ENCODE measurements around the gene MRPL23.
"Not testable (repeated sequence)": the region's sequence is repeated elsewhere in the genome, so short reads cannot be mapped to it uniquely, and the experiment has no call there.

The MRPL23 gene

DNA sequence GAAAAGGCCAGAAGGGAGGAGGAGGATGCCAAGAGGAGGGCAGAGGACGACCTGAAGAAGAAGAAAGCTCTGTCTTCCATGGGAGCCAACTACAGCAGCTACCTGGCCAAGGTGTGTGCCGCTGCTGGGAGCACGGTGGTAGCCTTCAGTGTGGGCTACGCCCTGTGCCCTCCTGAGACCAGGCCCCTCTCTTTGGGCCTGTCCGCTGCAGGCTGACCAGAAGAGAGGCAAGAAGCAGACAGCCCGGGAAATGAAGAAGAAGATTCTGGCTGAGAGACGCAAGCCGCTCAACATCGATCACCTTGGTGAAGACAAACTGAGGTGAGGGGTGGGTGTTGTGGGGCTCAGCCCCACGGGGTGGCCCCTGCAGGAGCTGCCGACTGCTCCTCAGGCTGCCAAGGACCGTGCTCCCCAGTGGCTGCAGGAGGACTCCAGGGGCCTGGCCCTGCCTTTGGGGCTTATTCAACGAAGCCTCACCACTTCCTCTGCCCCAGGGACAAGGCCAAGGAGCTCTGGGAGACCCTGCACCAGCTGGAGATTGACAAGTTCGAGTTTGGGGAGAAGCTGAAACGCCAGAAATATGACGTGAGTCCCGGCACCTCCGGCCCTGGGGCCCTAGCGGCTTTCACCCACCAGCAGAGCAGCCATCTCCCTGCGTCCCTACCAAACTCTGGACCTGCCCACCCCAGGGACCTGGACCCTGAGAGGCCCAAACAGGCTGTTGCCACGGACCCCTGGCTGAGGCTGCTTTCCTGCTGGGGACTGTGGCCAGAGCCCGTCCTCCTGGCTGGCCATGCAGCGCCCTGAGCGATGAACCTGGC, 12.6 kb upstream of the MRPL23 start:
- no peak for FAIRE-seq

DNA sequence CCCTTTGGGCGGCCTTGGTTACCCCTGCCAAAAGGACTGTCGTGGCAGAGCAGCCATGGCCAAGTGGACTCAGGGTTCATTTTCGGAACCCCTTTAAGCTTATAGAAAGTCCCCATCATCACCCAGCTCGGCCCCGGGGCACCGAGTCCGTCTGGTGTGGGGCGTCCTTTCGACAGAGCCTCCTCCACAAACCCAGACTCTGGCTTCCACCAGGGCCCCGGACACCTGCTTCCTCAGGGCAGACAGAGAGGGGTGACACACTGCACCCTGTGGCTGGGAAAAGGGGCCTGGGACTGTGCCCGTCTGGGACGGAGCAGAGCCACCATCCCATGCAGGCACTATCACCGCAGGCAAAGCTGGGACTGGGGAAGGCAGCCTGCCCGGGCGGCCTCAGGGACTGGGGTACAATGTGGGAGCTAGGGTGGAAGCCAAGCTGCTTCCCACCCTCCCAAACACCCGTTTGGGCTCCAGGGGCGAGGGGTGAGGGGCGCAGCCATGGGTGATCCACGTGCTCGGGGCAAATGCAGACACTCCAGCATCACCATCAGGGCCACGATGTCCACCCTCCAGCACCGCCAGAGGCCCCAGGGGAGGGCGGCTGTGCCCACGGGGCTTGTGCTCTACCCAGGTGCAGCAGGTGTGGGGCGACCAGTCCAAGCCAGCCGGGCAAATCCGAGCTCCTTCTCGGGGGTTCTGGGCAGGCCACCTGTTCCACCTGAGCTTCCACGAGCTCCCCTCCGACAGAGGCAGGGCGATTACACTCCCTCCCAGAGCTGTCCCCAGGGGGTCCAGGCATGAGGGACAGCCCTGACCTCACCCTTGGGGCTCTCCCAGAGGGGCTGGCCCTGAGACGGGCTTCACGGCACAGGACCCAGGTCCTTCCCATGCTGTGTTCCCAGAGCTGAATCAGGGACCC, 11.7 kb upstream of the MRPL23 start:
- no peak for FAIRE-seq

DNA sequence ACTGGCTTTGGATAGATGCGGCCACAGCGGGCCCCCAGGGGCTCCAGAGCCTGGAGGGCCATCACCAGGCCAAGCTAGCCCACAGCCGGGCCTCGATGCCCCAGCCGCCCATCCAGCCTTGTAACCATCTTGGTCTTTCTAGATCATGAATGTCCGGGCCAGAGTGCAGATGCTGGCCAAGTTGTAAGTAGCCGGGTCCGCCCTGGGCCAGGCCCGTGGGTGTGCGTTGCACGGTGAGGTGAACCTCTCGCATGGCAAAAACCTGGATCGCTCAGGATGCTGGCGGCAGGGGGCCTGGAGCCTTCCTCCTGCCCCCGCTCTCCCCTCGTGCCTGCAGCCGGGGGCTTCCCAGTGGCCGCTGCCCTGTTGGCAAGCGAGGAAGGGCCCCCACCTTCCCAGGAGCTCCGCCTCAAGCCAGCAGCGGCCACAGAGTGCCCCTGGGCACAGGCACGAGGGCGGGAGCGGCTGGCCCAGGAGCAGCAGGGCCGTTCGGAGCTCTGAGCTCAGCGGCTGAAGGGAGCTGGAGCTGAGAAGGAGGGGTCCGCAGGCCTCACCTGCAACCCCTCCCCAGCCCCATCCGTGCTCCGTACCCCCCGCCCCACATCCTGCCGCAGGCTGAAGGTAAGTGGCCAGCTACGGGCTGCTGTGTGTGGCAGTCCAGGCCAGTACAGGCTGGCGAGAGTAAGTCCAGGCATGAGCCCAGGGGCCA, 10.9 kb upstream of the MRPL23 start:
- no peak for FAIRE-seq

DNA sequence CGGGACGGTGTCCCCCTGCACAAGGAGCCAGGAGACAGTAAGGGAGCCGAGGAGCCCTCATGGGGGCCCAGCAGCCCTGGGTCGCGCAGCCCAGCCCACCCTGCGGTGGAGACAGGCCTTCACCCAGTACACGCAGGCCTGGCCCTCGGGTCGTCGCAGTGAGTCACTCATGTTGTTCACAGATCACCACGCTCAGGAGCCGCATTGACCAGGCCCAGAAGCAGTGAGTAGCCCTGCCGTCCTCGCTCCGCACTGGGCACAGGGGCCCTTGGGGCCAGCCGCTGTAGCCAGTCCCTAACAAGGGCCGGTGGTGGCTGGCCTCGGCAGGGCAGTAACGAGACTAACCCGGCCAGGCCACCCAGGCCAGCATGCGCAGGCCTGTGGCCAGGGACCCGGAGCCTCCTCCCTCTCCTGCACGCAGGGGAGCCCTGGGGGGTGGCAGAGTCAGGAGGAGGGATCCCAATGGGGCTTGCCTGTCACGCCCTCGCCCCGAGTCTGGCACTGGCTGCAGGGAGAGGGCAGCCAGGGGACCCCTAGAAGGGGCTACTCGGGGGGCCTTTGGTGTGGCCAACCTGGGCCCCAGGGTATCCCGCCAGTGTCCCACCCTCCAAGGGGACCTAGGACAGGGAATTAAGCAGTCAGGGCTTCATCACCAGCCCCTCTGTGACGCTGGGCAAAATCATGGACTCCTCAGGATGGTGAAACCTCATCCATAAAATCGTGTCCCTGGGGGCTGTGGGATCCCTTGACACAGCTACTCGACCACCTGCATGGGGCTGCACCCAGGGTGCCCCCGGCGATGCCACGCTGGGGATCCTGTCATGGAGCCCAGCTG, 10.1 kb upstream of the MRPL23 start:
- FAIRE-seq, result no peak

GRCh38 chr11:1937616-1938342, 9.4 kb upstream of the MRPL23 start:
- no peak for FAIRE-seq

DNA sequence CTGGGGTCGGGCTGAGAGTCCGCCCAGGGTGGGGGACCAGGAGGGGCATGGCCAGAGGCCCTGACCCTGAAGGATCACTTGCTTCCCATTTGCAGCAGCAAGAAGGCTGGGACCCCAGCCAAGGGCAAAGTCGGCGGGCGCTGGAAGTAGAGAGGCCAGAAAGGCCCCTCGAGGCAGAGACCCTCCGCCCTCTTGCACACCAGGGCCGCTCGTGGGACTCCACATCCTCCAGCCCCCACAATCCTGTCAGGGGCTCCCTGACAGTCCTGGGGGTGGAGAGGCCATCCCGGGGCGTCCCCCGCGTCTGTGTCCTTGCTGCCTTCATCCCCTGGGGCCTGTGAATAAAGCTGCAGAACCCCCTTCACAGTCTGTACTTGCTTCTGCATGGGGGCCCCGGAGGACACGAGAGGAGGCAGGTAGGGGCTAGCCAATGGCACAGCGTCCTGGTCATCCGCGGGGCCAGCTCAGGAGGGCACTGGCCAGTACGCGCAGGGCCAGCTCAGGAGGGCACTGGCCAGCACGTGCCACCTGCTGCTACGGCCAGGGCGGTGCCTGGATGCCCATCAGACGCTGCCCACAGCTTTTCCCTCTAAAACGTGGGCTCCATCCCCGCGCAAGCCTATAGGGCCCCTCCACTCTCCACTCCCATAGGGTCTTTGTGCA, 8.7 kb upstream of the MRPL23 start:
- no peak for FAIRE-seq

- FAIRE-seq, result no peak
Measured at GRCh38 chr11:1939006-1939625, 8.0 kb upstream of the MRPL23 start.

DNA sequence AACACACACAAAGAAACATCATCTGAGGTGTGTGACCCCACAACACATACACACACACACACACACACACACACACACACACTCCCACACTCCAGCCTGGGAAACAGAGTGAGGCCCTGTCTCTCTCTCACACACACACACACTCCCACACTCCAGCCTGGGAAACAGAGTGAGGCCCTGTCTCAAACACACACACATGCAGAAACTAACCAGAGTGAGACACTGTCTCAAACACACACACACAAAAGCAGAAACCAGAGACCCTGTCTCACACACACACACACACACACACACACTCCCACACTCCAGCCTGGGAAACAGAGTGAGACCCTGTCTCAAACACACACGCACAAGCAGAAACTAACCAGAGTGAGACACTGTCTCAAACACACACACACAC, 7.3 kb upstream of the MRPL23 start:
- not testable (repeated sequence) for FAIRE-seq

DNA sequence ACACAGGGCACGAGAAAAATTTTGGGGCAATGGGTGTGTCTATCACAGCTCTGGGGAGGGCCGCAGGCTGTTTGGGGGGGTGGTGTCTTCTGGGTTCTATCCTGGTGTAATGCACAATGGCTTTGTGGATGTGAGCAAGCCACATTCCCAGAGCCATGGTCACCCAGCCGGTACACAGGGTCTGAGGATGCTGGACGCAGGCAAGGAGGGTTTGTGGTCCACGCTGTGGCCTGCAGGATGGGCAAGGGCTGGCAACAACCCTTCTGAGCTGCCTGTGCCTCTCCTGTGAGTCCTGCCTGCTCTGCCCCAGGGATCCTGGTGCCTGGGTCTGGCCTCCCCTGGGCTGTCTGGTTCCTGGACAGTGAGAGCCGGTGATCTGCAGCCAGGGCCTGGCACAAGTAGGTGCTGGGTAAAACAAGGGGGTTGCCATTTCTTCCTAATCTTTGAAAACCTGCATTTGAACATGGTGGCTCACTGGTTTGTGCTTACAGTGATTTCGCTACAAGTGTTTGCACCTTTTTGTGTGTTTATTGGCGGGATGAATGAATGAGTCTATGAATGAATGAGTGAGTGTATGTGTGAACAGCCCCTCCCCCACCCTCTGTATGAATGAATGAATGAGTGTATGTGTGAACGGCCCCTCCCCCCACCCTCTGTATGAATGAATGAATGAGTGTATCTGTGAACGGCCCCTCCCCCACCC, 4.4 kb upstream of the MRPL23 start:
- no peak for FAIRE-seq

- FAIRE-seq, result no peak
Measured at GRCh38 chr11:1943576-1943975, 3.6 kb upstream of the MRPL23 start.

GRCh38 chr11:1943977-1944376, 3.2 kb upstream of the MRPL23 start:
- peak; percentile 25 for FAIRE-seq

GRCh38 chr11:1947592-1948237, 583 bp downstream of the MRPL23 start:
- no peak for FAIRE-seq

DNA sequence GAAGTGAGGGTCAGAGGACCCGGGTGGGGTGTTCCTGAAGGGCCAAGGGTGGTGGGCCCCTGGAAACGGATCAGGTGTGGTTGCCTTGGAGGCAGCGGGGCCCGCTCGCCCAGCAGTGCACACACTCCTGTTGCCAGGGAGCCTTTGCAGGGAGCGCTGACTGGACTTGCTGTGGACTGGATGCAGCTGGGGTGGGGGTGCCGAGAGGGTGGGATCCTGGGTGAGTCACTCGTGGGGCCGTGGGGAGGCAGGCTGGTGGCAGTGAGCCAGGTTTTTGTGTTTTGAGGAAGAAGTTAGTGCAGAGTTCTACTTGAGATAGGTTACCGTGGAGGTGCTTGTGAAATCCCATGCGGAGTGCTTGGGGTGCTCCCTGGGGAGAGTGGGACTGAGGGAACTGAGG, 1.3 kb downstream of the MRPL23 start:
- FAIRE-seq, result no peak

DNA sequence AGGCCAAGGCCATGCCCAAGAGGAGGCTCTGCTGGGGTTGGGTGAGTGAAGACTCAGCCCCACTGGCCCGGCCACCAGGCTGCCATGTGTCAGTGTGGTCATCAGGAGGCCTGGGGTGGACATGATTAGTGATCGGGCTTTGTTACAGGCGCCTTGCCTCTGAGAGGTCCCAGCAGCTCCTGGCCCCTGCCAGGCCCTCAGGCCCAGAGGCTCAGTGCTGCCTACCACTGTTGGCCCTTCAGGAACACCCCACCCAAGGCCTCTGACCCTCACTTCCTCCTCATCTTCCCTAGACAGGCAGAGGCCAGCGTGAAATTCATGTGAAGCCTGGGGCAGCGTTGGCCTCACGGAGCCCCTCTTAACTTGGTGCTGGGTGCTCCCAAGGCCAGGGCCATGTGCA, 2.2 kb downstream of the MRPL23 start:
- no peak for FAIRE-seq

- no peak for FAIRE-seq
Measured at GRCh38 chr11:1949922-1950321, 2.8 kb downstream of the MRPL23 start.

DNA sequence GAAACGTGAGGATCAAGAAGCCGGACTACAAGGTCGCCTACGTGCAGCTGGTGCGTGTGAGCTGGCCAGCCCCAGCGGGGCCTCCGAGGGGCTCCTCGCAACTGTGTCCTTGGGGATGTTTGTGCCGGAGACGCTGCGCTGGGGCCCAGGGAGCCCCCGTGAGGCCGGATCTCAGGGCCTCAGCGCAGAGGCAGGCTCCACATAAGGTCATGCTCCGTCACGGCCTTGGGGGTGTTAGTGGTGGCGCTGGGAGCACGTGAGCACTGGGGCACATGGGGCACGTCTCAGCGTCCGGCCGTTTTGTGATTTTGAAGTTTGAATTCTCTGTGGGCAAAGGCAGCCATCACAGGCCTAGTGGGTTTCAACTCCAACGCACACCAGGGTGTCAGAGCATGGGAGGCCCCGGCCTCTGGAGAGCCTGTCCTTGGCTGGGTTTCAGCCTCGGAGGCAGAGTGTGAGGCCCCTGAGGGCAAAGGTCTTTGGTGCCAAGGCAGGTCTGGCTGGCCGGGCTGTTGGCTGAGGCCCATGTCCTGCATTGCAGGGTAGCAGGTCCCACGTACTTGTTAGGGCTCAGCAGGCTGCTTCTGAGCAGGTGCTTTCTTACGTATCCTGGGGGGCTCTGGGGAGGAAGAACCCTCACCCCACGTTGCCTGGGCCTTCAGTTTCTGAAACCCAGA, 5.8 kb downstream of the MRPL23 start:
- FAIRE-seq, result no peak

- FAIRE-seq, result peak; percentile 80
Measured at GRCh38 chr11:1953489-1954266, 6.5 kb downstream of the MRPL23 start.

- no peak for FAIRE-seq
Measured at GRCh38 chr11:1958367-1958766, 11.2 kb downstream of the MRPL23 start.
